GM18907 (cell line): Measurements from ENCODE around the gene SLC25A21.
"Not testable (repeated sequence)": the region's sequence is repeated elsewhere in the genome, so short reads cannot be mapped to it uniquely, and the experiment has no call there.

ENCODE experiments used
- ATAC-seq: cut with Tn5 transposase; IDR thresholded peaks from one replicate; pipeline ENCODE4 v1.9.1; 2021; ENCODE audit warnings: mild to moderate bottlenecking, moderate library complexity; ENCODE audit not compliant: unreplicated experiment

SLC25A21 gene

GRCh38 chr14:37172024-37172869, at the start of gene SLC25A21:
Gene SLC25A21 (minus strand): TSS chr14:37172606.
- no peak for ATAC-seq

DNA sequence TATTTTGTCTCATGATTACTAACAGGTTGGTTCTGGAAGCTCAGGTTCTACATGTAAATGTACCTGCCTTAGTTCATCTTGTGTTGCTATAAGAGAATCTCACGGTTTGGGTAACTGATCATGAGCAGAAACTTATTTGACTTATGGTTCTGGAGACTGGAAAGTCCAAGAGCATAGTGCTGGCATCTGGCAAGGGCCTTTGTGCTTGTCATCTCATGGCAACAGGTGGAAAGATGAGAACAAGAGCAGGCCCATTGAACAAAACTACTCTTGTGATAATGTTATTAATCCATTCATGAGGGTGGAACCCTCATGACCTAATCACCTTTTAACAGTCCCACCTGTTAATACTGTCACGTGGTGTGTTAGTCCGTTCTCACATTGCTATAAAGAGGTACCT, 48.7 kb upstream of the SLC25A21 start:
- ATAC-seq: no peak

DNA sequence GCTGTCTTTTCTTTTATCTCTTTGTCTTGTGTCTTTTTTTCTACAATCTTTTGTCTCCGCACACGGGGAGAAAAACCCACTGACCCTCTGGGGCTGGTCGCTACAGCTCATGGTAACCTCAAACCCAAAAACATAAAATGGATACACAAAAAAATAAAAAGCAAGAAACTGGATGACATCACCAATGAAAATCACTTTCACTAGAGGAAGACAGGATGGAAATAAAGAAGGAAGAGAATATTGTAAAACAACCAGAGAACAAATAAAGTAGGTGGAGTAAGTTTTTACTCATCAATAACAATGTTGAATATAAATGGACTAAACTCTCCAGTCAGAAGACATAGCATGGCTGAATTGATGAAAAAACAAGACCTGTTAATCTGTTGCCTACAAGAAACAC, 42.9 kb upstream of the SLC25A21 start:
- no peak for ATAC-seq

GRCh38 chr14:37213016-37213415, 40.6 kb upstream of the SLC25A21 start:
- ATAC-seq: no peak

- no peak for ATAC-seq
These were observed 38.0 kb upstream of the SLC25A21 start for GRCh38 chr14:37210448-37210847.

- ATAC-seq: not testable (repeated sequence)
These were observed 37.2 kb upstream of the SLC25A21 start for GRCh38 chr14:37209617-37210016.

DNA sequence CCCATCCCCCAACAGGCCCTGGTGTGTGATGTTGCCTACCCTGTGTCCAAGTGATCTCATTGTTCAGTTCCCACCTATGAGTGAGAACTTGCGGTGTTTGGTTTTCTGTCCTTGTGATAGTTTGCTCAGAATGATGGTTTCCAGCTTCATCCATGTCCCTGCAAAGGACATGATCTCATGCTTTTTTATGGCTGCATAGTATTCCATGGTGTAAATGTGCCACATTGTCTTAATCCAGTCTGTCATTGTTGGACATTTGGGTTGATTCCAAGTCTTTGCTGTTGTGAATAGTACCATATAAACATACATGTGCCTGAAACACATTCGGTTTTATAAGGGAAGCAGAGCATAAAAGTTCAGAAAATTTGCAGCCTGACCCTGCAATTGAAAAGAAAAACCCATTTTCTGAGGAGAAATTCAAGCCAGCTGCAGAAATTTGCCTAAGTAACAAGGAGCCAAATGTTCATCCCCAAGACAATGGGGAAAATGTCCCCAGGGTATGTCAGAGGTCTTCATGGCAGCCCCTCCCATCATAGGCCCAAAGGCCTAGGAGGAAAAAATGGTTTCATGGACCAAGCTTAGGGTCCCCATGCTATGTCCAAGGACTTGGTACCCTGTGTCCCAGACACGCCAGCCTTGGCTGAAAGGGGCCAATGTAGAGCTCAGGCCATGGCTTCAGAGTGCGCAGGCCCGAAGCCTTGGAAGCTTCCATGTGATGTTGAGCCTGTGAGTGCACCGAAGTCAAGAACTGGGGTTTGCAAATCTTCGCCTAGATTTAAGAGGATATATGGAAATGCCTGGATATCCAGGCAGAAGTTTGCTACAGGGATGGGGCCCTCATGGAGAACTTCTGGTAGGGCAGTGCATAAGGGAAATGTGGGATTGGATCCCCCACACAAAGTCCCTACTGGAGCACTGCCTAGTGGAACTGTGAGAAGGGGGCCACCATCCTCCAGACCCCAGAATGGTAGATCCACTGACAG, 33.5 kb upstream of the SLC25A21 start:
- not testable (repeated sequence) for ATAC-seq

DNA sequence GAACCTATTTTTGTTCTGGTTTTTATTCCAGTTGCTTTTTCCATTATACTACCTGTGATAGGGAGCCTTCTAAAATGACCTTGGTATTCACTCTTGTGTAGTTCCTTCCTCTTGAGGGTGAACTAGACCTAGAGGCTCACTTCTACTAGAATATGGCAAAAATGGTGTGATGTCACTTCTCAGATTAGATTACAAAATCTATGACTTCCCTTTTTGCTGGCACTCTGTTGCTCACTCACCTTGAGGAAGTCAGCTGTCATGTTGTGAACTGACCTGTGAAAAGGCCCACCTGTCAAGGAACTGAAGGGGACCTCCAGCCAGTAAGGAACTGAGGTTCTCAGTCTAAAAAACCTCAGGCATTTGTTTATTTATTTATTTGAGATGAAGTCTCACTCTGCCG, 31.0 kb upstream of the SLC25A21 start:
- ATAC-seq: no peak

DNA sequence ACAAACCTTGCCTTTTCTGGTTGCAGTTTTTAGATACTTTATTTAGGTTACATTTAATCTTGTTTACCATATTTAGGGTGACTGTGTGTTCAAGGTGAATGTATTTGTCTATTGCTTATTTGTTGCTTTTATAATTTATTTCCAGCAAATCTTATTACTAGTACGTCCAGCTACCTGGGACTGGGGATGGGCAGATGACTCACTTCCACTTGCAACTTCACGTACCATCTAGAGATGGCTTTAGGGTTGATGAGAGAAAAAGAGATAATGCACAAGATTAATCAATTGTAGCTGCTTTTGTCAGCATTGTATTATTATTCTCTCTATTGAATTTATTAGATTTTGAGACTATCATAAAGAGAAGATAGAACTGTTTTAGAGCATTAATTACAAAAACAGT, 30.4 kb upstream of the SLC25A21 start:
- no peak for ATAC-seq

DNA sequence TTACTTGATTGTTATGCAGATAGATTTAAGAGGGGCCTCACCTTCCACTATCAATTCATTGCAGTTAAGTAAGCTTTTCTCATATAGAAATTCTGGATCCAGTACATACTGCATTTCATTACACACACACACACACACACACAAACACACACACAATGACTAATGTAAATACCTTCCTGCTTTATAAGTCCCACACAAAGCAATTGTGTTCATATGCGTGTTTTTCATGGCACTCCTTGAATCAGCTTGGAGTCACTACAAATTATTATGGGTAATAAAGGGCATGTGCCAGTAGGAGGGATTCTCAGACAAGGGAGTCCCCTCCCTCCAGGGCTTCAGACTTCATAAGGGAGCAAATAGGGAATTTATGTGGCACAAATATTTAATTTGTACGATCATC, 29.9 kb upstream of the SLC25A21 start:
- no peak for ATAC-seq

DNA sequence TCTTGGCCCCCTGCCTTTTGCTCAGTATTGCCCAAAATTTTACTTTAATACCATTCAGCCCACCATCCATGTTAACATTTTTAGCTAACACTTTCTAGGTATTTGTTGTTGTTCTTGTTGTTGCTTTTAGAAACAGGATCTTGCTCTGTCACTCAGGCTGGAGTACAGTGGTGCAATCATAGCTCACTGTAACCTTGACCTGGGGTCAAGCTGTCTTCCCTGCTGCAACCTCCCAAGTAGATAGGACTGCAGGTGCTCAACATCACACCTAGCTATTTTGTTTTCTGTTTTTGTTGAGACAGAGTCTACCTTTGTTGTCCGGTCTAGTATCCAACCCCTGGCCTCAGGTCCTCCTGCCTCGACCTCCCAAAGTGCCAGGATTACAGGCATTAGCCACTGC, 29.3 kb upstream of the SLC25A21 start:
- no peak for ATAC-seq

- ATAC-seq: no peak
These were observed 26.5 kb upstream of the SLC25A21 start for GRCh38 chr14:37198907-37199306.

DNA sequence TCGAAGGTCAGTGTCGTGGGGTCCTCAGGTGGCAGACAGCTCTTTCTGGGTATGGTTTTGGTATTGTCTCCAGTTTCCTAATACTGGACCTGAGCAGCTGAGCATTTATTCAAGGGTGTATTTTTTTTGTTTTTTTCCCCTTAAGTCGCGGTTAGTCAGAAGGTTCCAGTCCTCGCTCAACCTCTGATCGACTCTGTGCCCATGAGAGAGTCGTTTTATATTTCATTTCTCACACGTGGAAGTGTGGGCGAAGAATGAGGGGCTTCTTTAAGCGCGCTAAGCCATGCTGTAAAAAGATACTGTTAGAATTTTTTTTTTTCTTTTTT, 25.8 kb upstream of the SLC25A21 start:
- ATAC-seq: no peak

DNA sequence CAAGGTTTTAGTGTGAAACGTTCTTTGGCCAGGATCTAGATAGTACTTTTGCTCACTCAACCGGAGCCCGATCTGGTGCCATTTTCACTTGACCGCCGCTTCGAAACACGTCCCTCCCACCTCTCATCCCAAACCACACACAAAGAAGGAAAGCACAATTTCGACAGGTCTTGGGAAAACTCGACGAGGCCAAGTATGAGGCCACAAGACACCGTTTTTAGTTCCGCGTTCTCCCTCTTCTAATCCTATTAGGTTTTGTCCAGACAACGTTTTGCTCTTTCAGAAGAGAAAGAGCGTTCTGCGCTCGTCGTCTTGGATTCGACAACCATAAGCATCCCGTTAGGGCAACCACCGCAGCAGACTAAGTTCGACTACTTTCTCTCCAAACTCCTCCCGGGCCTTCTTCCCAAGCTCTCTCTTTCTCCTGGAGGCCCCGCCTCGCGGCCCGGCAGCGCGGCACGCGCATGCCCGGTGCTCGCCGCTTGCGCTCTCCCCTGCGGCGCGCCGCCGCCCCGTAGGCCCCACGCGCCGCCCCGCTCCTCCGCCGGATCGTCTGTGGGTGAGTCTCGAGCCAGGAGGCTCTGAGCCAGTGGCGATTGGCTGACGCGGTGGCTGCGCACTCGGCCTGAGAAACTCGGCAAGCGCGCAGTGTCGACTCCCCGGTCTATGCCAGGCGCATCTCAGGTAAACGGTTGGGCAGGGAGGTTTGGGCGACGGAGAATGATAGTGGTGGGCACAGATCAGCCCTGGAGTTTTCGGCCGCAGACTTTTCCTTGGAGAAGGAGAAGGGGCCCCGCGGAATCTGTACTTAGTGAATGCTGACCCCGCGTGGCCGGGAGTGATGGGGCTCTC, 25.2 kb upstream of the SLC25A21 start, which contains the start of gene MIPOL1:
Gene MIPOL1 (plus strand): TSS at position 517 of the 852 bp plus-strand sequence. CDS start 49,952 bp downstream, outside the sequence.
- ATAC-seq: no peak

- ATAC-seq: no peak
These were observed 24.4 kb upstream of the SLC25A21 start for GRCh38 chr14:37196604-37197420.

DNA sequence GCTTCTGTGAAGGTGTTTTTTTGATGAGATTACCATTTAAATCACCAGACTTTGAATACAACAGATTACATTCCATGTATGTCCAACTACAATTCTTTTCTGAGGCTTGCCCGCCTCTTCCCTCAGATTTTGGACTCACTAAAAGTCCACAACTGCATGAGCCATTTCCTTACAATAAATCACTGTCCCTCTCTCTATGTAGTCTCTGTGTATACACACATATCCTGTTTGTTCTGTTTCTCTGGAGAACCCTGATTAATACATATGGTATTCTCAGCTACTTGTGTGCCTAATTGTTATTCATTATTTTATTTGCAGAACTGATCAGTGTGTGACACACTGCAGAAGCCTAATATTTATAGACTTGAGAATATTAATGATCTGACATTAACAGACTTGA, 22.9 kb upstream of the SLC25A21 start:
- no peak for ATAC-seq

- ATAC-seq: no peak
These were observed 22.3 kb upstream of the SLC25A21 start for GRCh38 chr14:37194698-37195097.

- ATAC-seq: not testable (repeated sequence)
These were observed 17.3 kb upstream of the SLC25A21 start for GRCh38 chr14:37189733-37190132.

- ATAC-seq: not testable (repeated sequence)
These were observed 15.6 kb upstream of the SLC25A21 start for GRCh38 chr14:37187840-37188577.
